Activated CD8-positive, alpha-beta memory T cell treated with anti-CD3 and anti-CD28 coated beads, Interleukin-2, amount 50 U/mL, for 24 hours (primary cell): ENCODE data around the gene CDH7.

ENCODE experiments used
- DNase-seq: peaks from one replicate; pipeline ENCODE4 v3.0.0-alpha.2; 2020; ENCODE audit errors: extremely low read depth

CDH7 gene, protein sequence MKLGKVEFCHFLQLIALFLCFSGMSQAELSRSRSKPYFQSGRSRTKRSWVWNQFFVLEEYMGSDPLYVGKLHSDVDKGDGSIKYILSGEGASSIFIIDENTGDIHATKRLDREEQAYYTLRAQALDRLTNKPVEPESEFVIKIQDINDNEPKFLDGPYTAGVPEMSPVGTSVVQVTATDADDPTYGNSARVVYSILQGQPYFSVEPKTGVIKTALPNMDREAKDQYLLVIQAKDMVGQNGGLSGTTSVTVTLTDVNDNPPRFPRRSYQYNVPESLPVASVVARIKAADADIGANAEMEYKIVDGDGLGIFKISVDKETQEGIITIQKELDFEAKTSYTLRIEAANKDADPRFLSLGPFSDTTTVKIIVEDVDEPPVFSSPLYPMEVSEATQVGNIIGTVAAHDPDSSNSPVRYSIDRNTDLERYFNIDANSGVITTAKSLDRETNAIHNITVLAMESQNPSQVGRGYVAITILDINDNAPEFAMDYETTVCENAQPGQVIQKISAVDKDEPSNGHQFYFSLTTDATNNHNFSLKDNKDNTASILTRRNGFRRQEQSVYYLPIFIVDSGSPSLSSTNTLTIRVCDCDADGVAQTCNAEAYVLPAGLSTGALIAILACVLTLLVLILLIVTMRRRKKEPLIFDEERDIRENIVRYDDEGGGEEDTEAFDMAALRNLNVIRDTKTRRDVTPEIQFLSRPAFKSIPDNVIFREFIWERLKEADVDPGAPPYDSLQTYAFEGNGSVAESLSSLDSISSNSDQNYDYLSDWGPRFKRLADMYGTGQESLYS

DNA sequence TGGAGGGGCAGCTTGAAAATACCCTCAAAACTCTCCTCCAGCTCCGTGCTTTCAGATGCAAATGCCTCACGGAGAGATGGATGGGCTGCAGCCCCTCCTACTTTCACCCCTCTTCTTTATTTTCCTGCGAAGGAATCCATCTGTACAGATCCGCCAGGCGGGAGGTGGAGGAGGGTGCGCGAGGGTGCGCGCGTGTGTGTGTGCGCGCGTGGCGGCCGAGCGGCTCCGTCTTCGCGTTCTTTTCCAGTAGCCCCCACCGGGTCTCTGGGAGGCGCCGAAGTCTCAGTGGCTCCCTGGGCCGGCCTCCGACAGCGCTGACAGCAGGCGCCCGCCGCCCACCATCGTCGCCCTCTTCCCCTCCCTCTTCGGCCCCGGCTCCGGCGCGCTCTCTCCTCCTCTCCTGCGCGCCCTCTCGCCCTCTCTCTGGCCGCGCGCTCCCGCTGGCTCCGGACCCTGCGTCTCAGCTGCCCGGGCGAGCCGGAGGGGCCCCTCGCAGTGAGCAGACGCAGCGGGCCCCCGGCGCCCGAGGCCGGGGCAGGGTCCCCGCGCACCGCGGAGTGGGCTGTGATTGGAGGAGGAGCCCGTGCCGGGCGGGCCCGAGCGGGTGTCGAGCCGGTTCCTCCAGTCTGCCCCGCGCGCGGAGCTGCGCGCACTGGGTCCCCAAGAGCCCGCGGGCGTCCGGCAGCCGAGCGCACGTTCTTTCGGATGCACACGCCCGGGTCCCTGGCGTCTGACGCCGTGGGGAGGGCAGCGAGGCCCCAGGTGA is at the start of gene CDH7:
Gene CDH7, plus strand, starts transcription at position 624 of the 766 bp plus-strand sequence. CDS start 11,831 bp downstream, outside the sequence.
- DNase-seq: no peak

DNA sequence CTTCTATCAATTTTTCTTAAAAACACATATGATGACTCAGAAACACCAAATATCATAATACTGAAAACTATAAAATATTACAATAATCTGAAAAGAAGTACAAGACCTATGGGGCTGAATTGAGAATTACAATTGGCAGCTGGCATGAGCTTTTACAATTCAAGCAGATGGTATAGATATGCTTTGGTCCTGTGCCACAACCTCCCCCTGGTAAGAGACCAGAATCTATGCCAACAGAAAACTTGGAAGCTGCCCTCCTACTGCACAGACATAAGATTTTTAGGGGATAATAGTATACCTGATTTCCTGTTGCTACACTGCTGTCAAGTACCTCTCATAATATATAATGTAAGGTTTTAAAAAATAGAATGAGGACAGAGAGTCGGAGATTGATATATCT is 46.8 kb upstream of the CDH7 start:
- DNase-seq: no peak

DNA sequence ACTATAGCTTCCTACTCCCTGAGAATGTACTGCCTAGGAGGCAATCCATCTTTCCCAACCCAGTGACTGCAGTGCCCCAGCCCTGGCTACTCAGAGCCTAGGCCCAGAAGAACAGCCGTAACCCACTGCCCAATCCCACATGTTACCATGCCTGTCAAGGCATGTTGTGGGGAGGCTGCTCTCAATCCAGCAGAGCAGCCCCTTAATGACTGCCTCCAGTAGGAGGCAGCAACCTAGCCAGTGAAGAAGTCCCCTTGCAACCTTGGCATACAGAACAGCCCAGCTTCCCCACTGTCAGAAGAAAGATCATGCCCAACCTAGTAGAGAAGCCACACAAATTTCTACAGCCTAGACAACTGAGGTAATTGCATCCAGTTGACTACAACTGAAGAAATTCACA is 44.2 kb upstream of the CDH7 start:
- DNase-seq: no peak

DNA sequence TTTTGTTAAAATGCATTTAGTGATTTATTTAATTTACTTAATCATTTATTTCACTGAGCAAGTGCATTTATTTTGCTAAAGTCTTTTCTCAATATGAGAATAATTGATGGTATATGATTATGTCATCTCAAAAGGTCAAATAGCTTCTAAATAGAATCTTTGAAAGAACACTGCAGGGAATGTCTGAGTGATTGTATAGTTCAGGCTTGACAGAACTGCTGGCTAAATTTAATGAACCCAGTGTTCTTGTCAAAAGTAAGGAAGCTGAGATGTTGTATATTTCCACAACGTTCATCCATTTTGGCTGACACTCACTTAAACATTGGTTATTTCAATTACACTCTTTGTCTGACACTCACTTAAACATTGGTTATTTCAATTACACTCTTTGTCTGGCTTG is 39.3 kb upstream of the CDH7 start:
- no peak for DNase-seq

DNA sequence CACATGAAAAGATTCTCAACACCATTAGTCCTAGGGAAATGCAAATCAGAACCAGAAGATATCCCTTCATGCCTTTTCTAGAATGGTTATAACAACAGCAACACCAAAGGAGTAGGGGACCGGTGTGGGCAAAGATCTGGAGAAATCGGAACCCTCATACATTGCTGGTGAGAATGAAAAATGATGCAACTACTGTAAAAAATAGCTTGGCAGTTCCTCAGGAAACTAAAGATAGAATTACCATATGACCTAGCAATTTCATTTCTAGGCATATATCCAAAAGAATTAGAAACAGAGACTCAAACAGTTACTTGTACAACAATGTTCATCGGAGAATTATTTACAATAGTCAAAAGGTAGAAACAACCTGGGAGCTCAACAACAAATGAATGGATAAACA is 29.2 kb upstream of the CDH7 start:
- DNase-seq: no peak

DNA sequence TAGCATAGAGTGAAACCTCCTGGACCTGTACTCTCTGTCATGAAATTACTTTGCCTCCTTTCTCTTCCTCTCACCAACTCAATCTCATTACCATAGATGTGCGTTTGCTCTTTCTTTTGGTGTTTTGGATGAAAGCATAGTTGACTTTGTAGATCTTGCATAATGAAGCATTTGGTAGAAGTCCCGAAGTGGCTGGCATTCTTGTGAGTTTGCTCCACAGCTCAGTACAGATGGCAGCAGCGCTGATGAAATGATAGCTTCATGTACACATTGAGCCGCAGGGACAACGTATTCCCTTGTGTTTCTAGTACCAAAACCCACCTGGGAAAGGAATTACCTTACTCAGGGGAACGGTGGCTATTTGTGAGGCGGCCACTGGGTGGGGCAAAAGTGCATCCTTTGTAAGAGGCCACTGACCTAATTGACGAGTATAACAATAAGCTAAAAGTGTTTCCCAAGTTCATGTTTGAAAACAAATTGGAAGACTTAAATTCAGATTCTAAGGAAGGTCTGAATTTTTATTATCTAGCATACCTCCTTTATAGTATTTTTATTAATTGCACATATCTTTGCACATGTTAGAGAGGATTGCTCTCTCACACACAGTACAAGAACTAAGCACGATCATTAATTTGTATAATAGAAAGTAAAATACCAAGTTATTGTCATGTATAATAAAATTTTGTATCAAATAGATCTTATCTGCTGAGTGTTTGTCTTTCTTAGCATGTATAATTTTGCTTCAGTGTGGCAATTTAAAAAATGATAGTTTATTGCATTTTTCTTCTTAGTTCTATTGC is 25.4 kb upstream of the CDH7 start:
- DNase-seq: no peak

DNA sequence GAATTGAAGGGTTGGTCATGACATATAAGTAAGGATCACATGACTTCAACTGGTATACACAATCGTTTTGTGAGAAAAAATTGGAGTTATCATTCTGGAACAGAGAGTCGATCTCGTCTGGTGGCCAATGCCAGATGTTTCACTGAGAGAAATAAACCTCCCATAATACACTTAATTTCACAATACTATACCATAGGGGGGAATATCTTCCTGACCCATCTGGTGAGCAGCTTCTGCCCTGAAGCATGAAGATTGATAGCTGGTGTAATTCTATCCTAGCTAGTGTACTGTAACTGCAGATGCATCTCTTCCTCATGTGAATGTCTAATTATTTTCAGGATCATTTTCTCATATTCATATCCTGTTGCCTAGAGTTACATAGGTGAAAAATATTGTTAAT is 15.7 kb upstream of the CDH7 start:
- DNase-seq: no peak

DNA sequence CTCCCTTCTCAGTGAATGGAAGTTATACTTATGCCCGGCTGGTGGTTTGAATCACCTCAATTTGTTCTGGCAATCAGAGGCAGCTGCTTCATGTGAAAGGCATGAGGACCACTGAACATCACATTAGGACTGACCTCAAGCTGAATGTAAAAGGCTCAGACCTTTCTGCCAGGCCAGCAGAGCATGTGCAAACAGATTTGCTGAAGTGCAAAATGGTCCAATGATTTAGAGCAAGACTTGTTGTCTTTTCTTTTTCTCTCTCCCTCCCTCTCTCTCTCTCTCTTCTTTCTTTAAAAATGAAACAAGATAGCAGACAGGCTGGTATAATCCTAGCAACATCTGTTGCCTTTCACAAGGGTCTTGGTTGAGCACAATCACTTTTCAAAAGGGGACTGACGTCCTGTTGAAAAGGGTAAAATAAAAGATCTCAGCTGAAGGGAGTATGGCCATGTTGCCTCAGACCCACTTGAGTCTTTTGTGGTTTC is 13.3 kb upstream of the CDH7 start:
- DNase-seq: no peak

DNA sequence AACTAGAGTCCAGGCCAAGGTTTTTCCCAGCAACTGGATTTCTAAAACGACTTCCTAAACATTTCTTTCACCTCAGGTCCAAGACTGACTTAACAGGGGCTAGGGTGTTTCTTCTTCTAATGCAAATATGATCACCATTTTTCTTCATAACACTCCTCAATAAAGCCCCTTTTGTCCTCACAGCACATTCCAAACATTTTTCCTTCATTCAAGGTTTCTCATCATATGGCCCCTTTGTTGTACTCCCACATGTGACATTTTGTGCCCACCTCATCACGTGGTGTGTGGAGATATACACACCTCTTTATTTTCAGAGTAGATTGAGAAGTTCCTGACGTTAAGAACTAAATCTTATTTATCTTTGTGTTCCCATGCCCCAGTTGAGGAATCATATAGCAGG is 3.9 kb upstream of the CDH7 start:
- DNase-seq: no peak

DNA sequence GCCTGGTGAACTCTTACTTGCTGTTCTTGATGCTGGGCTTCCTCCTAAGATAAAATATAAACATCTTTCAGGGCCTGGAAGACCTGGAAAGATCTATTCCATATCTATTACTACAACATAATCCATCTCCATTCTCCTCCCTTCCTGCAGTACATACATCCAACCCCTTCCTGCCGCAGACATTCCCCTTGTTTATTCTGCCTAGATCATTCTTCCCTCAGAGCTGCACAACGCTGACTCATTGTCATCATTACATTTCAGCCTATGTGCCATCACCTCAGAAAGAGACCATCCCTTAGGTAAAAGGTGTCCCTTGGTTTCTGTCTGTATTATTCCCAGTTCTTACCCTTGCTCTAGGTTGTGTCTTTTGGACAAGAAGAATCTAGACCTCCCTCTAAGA is 2.5 kb upstream of the CDH7 start:
- DNase-seq: no peak

DNA sequence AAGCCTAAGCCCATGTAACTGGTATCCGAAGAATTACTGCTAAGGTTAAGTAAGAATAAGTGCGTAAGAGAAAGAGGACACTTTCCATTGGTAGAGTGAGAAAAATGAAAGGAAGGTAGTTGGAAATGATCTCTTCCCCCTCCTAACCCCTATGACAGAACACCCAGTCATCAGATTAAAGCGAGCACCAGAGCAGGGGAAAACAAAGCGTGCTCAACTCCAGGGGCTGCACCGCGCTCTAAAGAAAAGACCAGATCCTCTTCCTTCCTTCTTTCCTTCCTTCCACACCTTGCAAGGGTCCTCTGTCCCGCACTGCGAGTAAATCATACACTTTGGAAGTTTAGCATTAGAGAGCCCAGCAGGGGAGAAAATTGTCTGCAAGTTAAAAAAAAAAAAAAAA is 971 bp upstream of the CDH7 start:
- DNase-seq: no peak

DNA sequence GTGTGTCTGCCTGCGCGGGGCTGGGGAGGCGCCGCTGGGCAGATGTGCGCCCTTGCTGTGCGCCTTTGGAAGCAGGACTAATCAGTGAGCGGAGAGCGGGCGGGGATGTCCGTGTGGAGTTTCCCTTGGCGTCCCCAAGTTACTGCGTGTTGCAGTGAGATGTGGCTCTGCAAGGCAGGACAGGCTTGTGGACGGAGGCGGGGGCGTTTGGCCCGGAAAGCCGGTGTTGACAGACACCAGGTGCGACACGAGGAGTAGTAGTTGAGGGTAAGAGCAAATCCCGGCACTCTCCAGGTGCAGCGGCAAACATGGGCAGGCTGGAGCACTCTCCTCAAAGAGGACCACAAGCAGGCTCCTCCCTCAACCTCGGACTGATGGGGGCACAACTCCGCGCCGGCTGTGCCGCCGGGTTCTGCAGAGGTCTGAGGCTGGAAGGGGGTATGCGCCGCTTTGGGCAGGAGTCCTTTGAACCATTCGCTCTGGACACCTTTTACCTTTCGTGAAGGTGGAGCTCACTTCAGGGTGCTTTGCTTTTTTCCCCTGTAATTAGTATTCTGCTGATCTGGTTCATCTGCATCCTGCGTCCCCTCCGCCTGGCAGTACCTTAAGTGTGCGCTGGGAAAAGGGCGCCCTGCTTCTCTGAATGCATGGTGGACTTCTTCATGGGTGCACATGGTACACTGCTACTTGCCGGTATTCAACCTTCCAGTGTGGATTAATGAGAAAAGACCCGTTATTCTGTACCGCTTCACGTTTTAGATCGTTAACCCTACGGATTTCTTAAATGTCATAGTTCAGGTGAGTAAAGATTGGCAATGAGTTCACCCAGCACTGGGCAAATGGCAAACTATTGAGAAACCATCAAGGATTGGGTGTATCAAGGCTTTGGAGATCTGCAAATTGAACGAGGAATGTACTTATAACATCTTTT is 608 bp downstream of the CDH7 start:
- no peak for DNase-seq

DNA sequence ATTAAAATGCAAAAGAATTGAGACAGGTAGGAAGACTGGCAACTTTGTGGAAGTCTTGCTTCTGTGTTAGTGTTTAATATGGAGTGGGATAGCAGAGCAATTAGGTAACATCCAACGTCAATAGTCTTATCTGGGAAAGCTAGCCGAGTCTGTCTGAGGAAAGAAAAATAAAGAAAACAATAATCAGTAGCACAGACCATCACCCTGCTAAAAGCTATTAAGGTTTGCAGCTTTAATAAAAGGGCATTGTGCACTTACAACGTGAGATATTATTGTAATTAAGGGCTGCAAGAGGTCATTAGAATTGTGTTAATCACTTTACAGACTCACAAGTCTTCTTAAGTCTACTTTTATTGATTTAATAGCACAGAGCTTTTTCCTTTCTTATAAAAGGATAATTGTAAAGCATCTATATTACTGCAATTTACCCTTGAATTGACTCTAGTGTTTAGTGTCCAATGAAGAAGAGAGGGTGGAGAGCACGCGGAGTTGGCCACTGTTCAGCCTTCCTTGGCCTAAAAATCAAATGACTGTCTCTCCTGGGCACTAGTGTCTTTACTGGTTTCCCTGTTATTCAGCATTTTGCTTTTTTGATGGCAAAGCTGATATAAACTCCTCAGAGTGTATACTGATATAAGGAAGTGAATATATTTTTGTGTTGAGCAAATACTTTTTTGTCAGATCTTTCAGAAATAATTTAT is 2.0 kb downstream of the CDH7 start:
- DNase-seq: no peak

DNA sequence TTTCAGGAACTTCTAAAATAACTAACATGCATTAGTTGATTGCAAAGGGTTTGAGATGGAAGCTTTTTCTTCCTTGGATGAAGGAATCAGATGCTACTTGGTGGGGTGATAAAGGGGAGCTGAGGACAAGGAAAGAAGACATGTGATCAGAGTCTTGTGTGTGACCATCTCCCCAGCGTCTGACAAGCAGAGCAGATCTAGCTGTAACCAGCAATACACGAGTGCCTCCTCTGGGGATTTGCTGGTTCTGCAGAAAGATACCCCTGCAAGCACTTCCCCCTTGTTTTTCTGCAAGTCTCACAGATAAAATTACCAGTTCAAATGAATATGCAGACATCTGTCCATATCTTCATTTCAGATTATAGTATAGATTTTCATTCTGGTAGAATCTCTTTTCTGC is 2.7 kb downstream of the CDH7 start:
- DNase-seq: no peak

DNA sequence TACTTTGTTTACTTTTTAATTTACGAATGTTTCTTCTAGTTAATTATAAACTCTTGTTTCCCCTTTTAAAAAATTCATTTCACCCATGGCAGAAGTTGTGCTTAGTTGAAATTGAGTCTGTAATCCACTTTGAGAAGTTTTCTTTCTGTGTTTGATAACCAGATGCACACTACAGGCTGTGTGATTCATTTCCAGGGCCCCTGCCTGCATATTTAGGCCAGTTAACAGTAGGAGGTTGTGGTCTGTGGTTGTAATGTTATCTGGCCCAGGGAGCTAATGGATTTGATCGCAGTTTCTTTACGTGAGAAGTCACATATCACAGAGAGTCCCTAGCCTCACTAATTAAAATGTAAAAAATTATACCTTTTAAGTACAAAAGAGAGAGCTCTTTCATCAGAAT is 3.3 kb downstream of the CDH7 start:
- no peak for DNase-seq

DNA sequence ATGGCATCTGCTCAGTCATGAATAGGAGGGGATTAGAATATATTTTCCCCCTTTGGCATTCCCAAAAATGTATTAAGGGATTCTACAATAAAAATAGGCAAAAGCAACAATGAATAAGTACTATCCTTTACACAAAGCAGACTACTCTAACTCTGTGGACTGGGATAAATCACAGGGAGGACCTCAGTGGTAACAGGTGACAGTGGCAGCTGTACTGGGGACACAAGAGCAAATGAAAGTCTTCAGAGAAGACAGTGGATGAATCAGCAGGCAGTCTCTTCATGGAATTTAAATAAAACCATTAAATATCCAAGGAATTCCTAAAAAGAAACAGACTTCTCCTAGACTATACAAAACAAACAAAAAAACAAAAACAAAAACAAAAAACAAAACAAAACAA is 4.8 kb downstream of the CDH7 start:
- no peak for DNase-seq

DNA sequence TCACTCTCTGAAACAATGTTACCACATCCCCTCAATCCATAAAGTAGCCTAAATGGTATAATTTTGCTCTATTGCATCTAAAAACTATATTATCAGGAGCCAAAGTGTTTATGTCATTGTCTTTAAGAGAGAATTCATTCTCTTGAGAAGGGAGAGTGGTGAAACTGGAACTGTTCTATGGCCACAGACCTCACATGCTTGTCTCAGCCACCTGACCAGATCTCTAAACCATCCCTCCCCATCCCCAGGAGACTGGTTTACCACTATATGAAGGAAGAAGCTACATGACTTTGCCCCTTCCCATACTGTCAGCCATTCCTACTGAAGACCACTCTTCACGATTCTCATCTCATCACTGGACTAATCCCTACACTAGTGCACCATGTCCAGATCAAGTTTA is 9.6 kb downstream of the CDH7 start:
- no peak for DNase-seq

DNA sequence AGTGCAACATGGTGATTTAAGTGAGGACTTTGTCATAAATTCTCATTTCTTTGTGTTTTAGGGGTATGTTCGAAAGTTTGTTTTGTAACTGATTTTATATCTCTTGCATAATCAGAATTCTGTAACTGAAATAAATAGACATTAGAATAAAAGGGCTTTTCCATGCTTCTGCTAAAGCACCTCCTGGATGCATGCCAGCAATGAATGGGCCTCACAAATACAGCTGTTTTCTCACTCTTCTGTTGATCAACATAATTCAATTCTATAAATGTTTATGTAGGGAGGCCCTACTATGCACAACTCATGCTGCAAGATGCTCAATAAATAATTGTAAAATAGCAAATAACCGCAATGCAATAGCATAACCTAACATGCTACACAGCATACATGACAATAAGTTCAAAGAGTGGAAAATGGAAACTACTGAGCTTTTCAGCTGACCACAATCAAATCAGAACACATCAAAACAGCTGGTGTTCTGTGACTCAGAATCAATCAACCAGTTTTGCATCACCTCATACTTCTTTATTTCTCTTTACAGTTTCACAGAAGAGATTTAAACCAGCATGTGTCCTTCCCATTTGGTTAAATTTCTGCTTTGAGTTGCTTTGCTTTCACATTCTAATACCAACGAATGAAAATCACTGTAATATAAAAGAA is 11.0 kb downstream of the CDH7 start:
- DNase-seq: no peak

DNA sequence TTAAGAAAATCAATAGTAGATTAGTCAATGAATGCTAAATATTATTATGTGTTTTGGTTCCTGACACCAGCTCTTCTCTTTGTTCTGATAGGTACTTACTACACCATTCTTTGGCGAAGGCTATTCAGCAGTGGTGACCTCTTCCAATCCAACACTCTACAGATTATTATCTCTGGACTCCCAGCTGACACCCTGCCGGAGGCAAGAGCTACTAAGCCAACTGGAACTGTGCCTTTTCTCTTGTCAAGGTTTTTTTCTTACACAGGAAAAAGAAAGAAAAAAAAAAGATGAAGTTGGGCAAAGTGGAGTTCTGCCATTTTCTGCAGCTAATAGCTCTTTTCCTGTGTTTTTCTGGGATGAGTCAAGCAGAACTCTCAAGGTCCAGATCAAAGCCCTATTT is 11.7 kb downstream of the CDH7 start:
- no peak for DNase-seq
